Ovary (tissue), 3 donors: ENCODE measurements around the gene LETM1.

Experiments
- CTCF ChIP-seq, 3 donors: fragments of 450-650 bp in 2 of 3; fragments of 200-600 bp in 1 of 3; IDR thresholded peaks; one replicate each; pipeline versions ENCODE4 v1.5.1 to v1.8.0; 2016 to 2022; ENCODE audit warnings: antibody characterized with exemption in 3 of 3, mild to moderate bottlenecking in 1 of 3
- EP300 ChIP-seq: sonication (generic); formaldehyde crosslinking; IDR thresholded peaks from one replicate; pipeline ENCODE4 v1.6.1; 2017; ENCODE audit warnings: antibody characterized with exemption
- POLR2A ChIP-seq: fragments of 450-650 bp; IDR thresholded peaks from one replicate; pipeline ENCODE4 v1.6.1; 2017; ENCODE audit warnings: antibody characterized with exemption, mild to moderate bottlenecking, moderate library complexity
- donor health status: DM: no; HTN: no; CAD: no.

- no peak for TF ChIP-seq CTCF (IDR thresholded peaks at IDR 0.05)
- TF ChIP-seq POLR2A, result no peak
- no peak for TF ChIP-seq EP300
Measured at GRCh38 chr4:1868912-1869311, 13.0 kb upstream of the LETM1 start.
